Keratinocyte (primary cell): ENCODE data around the gene MRPL33. TPM values are rescaled to one million over a fixed set of nuclear protein-coding genes. Genes with fewer than 3 reads are reported as not detected.

Experiments
- DNase-seq: peaks from one replicate; pipeline ENCODE4 v3.0.0-alpha.2; 2011; ENCODE audit warnings: low read depth, missing footprints, low spot score
- FAIRE-seq: peaks from 2 replicates; lab custom pipeline; 2011; peaks lifted over from hg19 to GRCh38; lab: Jason Lieb, UNC
- H2AFZ ChIP-seq: 2 replicates; pipeline ENCODE4 v1.6.0; 2012; ENCODE audit warnings: low read length, control low read depth, inconsistent platforms; ENCODE audit not compliant: control insufficient read depth
- H3K27ac ChIP-seq: 2 replicates; pipeline ENCODE4 v1.5.1; 2011; ENCODE audit warnings: low read length; ENCODE audit not compliant: control insufficient read depth, insufficient read depth
- H3K27me3 ChIP-seq: 3 replicates; pipeline ENCODE4 v1.6.0; 2011; ENCODE audit warnings: low read length; ENCODE audit not compliant: control insufficient read depth, insufficient read depth; ENCODE audit errors: extremely low read depth
- H3K36me3 ChIP-seq, 2 experiments: 2 replicates in 1 of 2; 3 replicates in 1 of 2; pipeline ENCODE4 v1.5.1; 2011; ENCODE audit warnings: low read length in 2 of 2, mild to moderate bottlenecking in 1 of 2; ENCODE audit not compliant: control insufficient read depth in 2 of 2, insufficient read depth in 2 of 2; ENCODE audit errors: extremely low read depth in 1 of 2
- H3K4me1 ChIP-seq: 3 replicates; pipeline ENCODE4 v1.5.1; 2011; ENCODE audit warnings: low read length; ENCODE audit not compliant: control insufficient read depth, insufficient read depth; ENCODE audit errors: extremely low read depth
- H3K4me2 ChIP-seq: 3 replicates; pipeline ENCODE4 v1.6.0; 2011; ENCODE audit warnings: low read depth, low read length; ENCODE audit not compliant: control insufficient read depth, insufficient read depth; ENCODE audit errors: extremely low read depth
- H3K4me3 ChIP-seq, 3 experiments: fragments of 200-600 bp in 1 of 3; sonication (generic) in 1 of 3; 2 replicates in 2 of 3; 3 replicates in 1 of 3; pipeline ENCODE4 v1.5.1; 2011 to 2016; ENCODE audit warnings: low read length in 3 of 3, mild to moderate bottlenecking in 3 of 3, control low read depth in 2 of 3, inconsistent platforms in 1 of 3, low read depth in 1 of 3, mixed read lengths in 1 of 3, mixed run types in 1 of 3, moderate library complexity in 1 of 3; ENCODE audit not compliant: control insufficient read depth in 2 of 3, insufficient read depth in 2 of 3; ENCODE audit errors: extremely low read depth in 1 of 3
- H3K79me2 ChIP-seq: 2 replicates; pipeline ENCODE4 v1.6.0; 2012; ENCODE audit warnings: low read length; ENCODE audit not compliant: control insufficient read depth, insufficient read depth
- H3K9ac ChIP-seq: 3 replicates; pipeline ENCODE4 v1.6.0; 2011; ENCODE audit warnings: low read length; ENCODE audit not compliant: control insufficient read depth, insufficient read depth; ENCODE audit errors: extremely low read depth
- H3K9me1 ChIP-seq: 3 replicates; pipeline ENCODE4 v1.6.0; 2011; ENCODE audit warnings: low read length; ENCODE audit not compliant: control insufficient read depth, insufficient read depth; ENCODE audit errors: extremely low read depth
- H3K9me3 ChIP-seq: 2 replicates; pipeline ENCODE4 v1.5.1; 2012; ENCODE audit warnings: low read depth, low read length; ENCODE audit not compliant: control insufficient read depth
- H4K20me1 ChIP-seq: 3 replicates; pipeline ENCODE4 v1.6.0; 2011; ENCODE audit warnings: low read length; ENCODE audit not compliant: control insufficient read depth, insufficient read depth; ENCODE audit errors: extremely low read depth
- EZH2 ChIP-seq: IDR thresholded peaks from one replicate; pipeline ENCODE4 v1.6.1; 2012; ENCODE audit warnings: inconsistent platforms, mild to moderate bottlenecking, low read length, moderate library complexity
- dilution Hi-C: fragments of 300-500 bp; cut with MboI; formaldehyde crosslinking; loops from one replicate; pipeline ENCODE4 v1.7.0; 2020; ENCODE audit warnings: low sequenced_read_pairs; ENCODE audit not compliant: extremely low pct_ligation_motif_present
- polyA plus RNA-seq, 5 experiments: library from polyadenylated mRNA; depleted of rRNA in 3 of 5; stranded (reverse) in 3 of 5; stranded (forward) in 1 of 5; unstranded in 1 of 5; fragments of >200 nt; gene quantifications; 1 replicate in 1 of 5; 2 replicates in 3 of 5; 3 replicates in 1 of 5; pipeline versions ENCODE4 v1.2.1 to v1.2.3, GENCODE V29; 2011 to 2012; ENCODE audit warnings: missing spikeins in 2 of 5, low read depth in 1 of 5, low replicate concordance in 1 of 5
- TF ChIP-seq, protein P1 (sequence below), 3 experiments: IDR thresholded peaks in 1 of 3; conservative IDR thresholded peaks in 1 of 3; optimal IDR thresholded peaks in 1 of 3; 2 replicates in 2 of 3; 3 replicates in 1 of 3; pipeline versions ENCODE3 to v1.5.1; 2011; ENCODE audit warnings: low read length in 3 of 3, mild to moderate bottlenecking in 3 of 3, moderate library complexity in 2 of 3, control low read depth in 1 of 3, inconsistent platforms in 1 of 3; ENCODE audit not compliant: insufficient read depth in 2 of 3; ENCODE audit errors: extremely low read depth in 1 of 3

MRPL33 gene
- polyA plus RNA-seq, 1 donor (not counting 4 experiments of a cell fraction or from before 2014, with no cell fraction given): 110 TPM

DNA sequence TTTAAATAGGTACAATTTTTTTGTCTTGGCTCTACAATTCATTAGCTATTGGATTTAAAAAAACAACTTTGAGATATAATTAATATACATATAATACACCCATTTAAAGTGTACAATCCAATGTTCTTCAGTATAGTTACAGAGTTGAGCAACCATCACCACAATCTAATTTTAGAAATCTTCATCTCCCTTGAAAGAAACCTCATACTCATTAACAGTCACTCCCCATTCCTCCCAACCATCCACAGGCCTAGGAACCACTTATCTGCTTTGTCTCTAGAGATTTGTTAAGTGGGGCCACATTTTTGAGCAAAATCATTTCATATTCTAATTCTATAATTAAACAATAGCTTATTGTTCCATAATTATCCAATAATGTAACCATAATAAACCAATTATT, 32.6 kb downstream of the MRPL33 start:
- H3K79me2 ChIP-seq: no peaks in the 10 kb centered on the region
- H4K20me1 ChIP-seq: no peaks in the 10 kb centered on the region
- H3K36me3 ChIP-seq: no peaks in the 10 kb centered on the region
- no peaks in the 10 kb centered on the region for H3K9me3 ChIP-seq
- H3K27ac ChIP-seq: no peak overlapping the region
- peaks cover 24% of the 10 kb centered on the region for H3K4me1 ChIP-seq
- TF ChIP-seq EZH2: no peak
- TF ChIP-seq, protein P1, sequence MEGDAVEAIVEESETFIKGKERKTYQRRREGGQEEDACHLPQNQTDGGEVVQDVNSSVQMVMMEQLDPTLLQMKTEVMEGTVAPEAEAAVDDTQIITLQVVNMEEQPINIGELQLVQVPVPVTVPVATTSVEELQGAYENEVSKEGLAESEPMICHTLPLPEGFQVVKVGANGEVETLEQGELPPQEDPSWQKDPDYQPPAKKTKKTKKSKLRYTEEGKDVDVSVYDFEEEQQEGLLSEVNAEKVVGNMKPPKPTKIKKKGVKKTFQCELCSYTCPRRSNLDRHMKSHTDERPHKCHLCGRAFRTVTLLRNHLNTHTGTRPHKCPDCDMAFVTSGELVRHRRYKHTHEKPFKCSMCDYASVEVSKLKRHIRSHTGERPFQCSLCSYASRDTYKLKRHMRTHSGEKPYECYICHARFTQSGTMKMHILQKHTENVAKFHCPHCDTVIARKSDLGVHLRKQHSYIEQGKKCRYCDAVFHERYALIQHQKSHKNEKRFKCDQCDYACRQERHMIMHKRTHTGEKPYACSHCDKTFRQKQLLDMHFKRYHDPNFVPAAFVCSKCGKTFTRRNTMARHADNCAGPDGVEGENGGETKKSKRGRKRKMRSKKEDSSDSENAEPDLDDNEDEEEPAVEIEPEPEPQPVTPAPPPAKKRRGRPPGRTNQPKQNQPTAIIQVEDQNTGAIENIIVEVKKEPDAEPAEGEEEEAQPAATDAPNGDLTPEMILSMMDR (optimal IDR thresholded peaks at IDR 0.05 in 1 of 3, IDR thresholded peaks at IDR 0.05 in 1 of 3, conservative IDR thresholded peaks at IDR 0.05 in 1 of 3; ENCODE audit: extremely low read depth in 1 of 3, insufficient read depth in 2 of 3, low read length in 3 of 3): no peak
- DNase-seq (no peak), FAIRE-seq (no peak)
- no peak overlapping the region for H3K4me3 ChIP-seq
- no peak overlapping the region for H3K4me2 ChIP-seq
- H3K9ac ChIP-seq: no peak overlapping the region
- dilution Hi-C loops: no loop called here
- H2AFZ ChIP-seq: no peak overlapping the region
- H3K27me3 ChIP-seq: no peaks in the 10 kb centered on the region
- H3K9me1 ChIP-seq: no peaks in the 10 kb centered on the region

DNA sequence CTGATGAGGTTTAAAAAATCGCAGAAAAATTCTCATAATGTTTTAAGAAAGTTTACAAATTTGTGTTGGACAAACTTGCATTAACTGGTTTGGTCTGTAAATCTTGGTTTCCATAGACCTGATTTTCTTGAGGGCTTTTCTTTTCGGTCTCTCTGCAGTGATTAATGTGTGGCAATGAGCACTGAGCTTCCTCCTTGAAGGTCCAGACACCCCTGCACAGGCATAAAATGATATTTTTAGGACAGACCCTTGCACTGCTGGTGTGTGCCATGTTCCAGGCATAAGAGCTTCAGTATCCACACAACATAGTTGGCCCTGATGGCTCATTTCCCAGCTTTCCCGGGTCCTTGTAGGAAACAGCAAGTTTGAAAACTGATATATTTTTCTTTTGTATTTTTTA, 33.7 kb downstream of the MRPL33 start:
- Histone ChIP-seq H2AFZ (no peak overlapping the region), H3K9ac (no peak overlapping the region), H3K27ac (no peak overlapping the region), H3K79me2 (no peaks in the 10 kb centered on the region), H3K9me3 (no peaks in the 10 kb centered on the region), H3K9me1 (no peaks in the 10 kb centered on the region), H3K4me2 (no peak overlapping the region), H3K27me3 (no peaks in the 10 kb centered on the region), H3K4me1 (peaks cover 25% of the 10 kb centered on the region), H4K20me1 (no peaks in the 10 kb centered on the region), H3K36me3 (no peaks in the 10 kb centered on the region), H3K4me3 (no peak overlapping the region)
- dilution Hi-C loops: no loop called here
- DNase-seq (no peak), FAIRE-seq (no peak)
- TF ChIP-seq, protein P1 (optimal IDR thresholded peaks at IDR 0.05 in 1 of 3, IDR thresholded peaks at IDR 0.05 in 1 of 3, conservative IDR thresholded peaks at IDR 0.05 in 1 of 3; ENCODE audit: extremely low read depth in 1 of 3, insufficient read depth in 2 of 3, low read length in 3 of 3): no peak
- TF ChIP-seq EZH2: no peak
